K562 (cell line): Measurements from ENCODE around the gene BMAL2. TPM values are rescaled to one million over a fixed set of nuclear protein-coding genes. Genes with fewer than 3 reads are reported as not detected.

Source experiments
- ATAC-seq: fragments of 200-7000 bp; cut with Tn5 transposase; 3 replicates; pipeline ENCODE4 v1.9.1; 2020; ENCODE audit warnings: moderate library complexity
- BruUV-seq: library from RNA; stranded (reverse); fragments of 400-500 nt; replicated peaks from 2 replicates; lab custom pipeline; 2021; lab: Mats Ljungman, UMichigan
- CTCF ChIA-PET: fragments of 300-600 bp; formaldehyde crosslinking; extraction: SDS; loops from one replicate; lab custom pipeline; 2021; ENCODE audit warnings: low intra/inter-chr PET ratio; lab: Yijun Ruan, JAX
- POLR2A ChIA-PET: fragments of 300-600, 350-650 bp; sonication (Branson Sonifier 250); formaldehyde crosslinking; extraction: SDS; loops from one replicate; lab custom pipeline; 2021; ENCODE audit warnings: antibody characterized with exemption, inconsistent platforms; lab: Yijun Ruan, JAX
- DNase-seq, 4 experiments: peaks; one replicate each; pipeline versions ENCODE4 v3.0.0 to v3.0.0-alpha.2; 2011 to 2018; ENCODE audit warnings: low spot score in 3 of 4, mixed read lengths in 3 of 4; ENCODE audit errors: extremely low read depth in 1 of 4
- FAIRE-seq: peaks from 2 replicates; lab custom pipeline; 2011; peaks lifted over from hg19 to GRCh38; lab: Jason Lieb, UNC
- H2AFZ ChIP-seq: 2 replicates; pipeline ENCODE4 v1.6.0; 2011; ENCODE audit warnings: low read depth, low read length, control low read depth, inconsistent platforms
- H3K27ac ChIP-seq: fragments of 200-600 bp; 3 replicates; pipeline ENCODE4 v1.8.0; 2011; ENCODE audit warnings: low read depth, mild to moderate bottlenecking, control low read depth, inconsistent platforms, low read length, moderate library complexity, mixed read lengths; ENCODE audit errors: extremely low read depth
- H3K27me3 ChIP-seq, 2 experiments: fragments of 300-600 bp in 1 of 2; 2 replicates in 1 of 2; 3 replicates in 1 of 2; pipeline versions ENCODE4 v1.6.0 to v1.8.0; 2011; ENCODE audit warnings: inconsistent platforms in 2 of 2, low read length in 2 of 2, mild to moderate bottlenecking in 1 of 2, mixed read lengths in 1 of 2, moderate library complexity in 1 of 2; ENCODE audit not compliant: control insufficient read depth in 2 of 2, insufficient read depth in 2 of 2
- H3K36me3 ChIP-seq: fragments of 300-600 bp; 3 replicates; pipeline ENCODE4 v1.8.0; 2011; ENCODE audit warnings: mild to moderate bottlenecking, low read length, inconsistent platforms; ENCODE audit not compliant: control insufficient read depth, insufficient read depth
- H3K4me1 ChIP-seq, 2 experiments: fragments of 200-600 bp in 1 of 2; replicated peaks in 1 of 2; 2 replicates in 1 of 2; 3 replicates in 1 of 2; pipeline versions ENCODE4 v1.5.1 to v1.8.0; 2011; ENCODE audit warnings: inconsistent platforms in 2 of 2, low read length in 2 of 2, mild to moderate bottlenecking in 1 of 2, mixed read lengths in 1 of 2, moderate library complexity in 1 of 2; ENCODE audit not compliant: control insufficient read depth in 2 of 2, insufficient read depth in 2 of 2
- H3K4me2 ChIP-seq: 2 replicates; pipeline ENCODE4 v1.6.1; 2011; ENCODE audit warnings: low read length, control low read depth, inconsistent platforms, mixed read lengths; ENCODE audit not compliant: insufficient read depth
- H3K4me3 ChIP-seq: fragments of 200-600 bp; sonication (generic), shearing (Covaris generic); 2 replicates; pipeline ENCODE4 v1.5.1; 2016; ENCODE audit warnings: control low read depth, inconsistent platforms
- H3K79me2 ChIP-seq: fragments of 200-600 bp; 3 replicates; pipeline ENCODE4 v1.8.0; 2011; ENCODE audit warnings: low read length, inconsistent platforms; ENCODE audit not compliant: control insufficient read depth, insufficient read depth
- H3K9ac ChIP-seq, 2 experiments: 2 replicates each; pipeline versions ENCODE4 v1.6.0 to v1.6.1; 2011; ENCODE audit warnings: low read depth in 2 of 2, low read length in 2 of 2, control low read depth in 1 of 2, inconsistent platforms in 1 of 2, mild to moderate bottlenecking in 1 of 2, mixed read lengths in 1 of 2; ENCODE audit not compliant: insufficient read depth in 1 of 2
- H3K9me1 ChIP-seq: one replicate; pipeline ENCODE4 v1.6.0; 2011; ENCODE audit warnings: inconsistent platforms, mild to moderate bottlenecking, low read length, moderate library complexity; ENCODE audit not compliant: control insufficient read depth, insufficient read depth
- H3K9me3 ChIP-seq: replicated peaks from 2 replicates; pipeline ENCODE4 v1.5.1; 2011; ENCODE audit warnings: low read depth, low read length, inconsistent platforms; ENCODE audit not compliant: control insufficient read depth, insufficient read depth
- H4K20me1 ChIP-seq: replicated peaks from 2 replicates; pipeline ENCODE4 v1.6.1; 2011; ENCODE audit warnings: low read length, inconsistent platforms, mixed read lengths; ENCODE audit not compliant: control insufficient read depth, insufficient read depth
- BACH1 ChIP-seq: fragments of 200-800 bp; sonication (Bioruptor generic); IDR thresholded peaks from 2 replicates; pipeline ENCODE4 v1.6.1; 2016; ENCODE audit warnings: missing genetic modification characterization, missing compliant biosample characterization
- ELK1 ChIP-seq: sonication (generic); formaldehyde crosslinking; IDR thresholded peaks from 2 replicates; pipeline ENCODE4 v1.8.1; 2022; ENCODE audit warnings: missing genetic modification reagents
- NBN ChIP-seq: fragments of 450-650 bp; IDR thresholded peaks from 2 replicates; pipeline ENCODE4 v1.6.1; 2016; ENCODE audit warnings: low read depth, mild to moderate bottlenecking
- NFE2 ChIP-seq: IDR thresholded peaks from 2 replicates; pipeline ENCODE4 v1.6.1; 2014; ENCODE audit warnings: antibody characterized with exemption, low read depth
- NR4A1 ChIP-seq, 2 experiments: fragments of 250-450 bp in 1 of 2; fragments of 450-650 bp in 1 of 2; sonication (Bioruptor Pico) in 1 of 2; IDR thresholded peaks; 2 replicates each; pipeline versions ENCODE4 v1.4.0 to v1.6.1; 2016 to 2020; ENCODE audit warnings: mild to moderate bottlenecking in 2 of 2, missing compliant biosample characterization in 1 of 2, missing genetic modification characterization in 1 of 2, moderate library complexity in 1 of 2
- POLR2B ChIP-seq: fragments of 450-650 bp; IDR thresholded peaks from 2 replicates; pipeline ENCODE4 v1.6.1; 2018; ENCODE audit warnings: low read depth; ENCODE audit not compliant: partially characterized antibody
- POLR2H ChIP-seq: IDR thresholded peaks from 2 replicates; pipeline ENCODE4 v1.6.1; 2016; ENCODE audit warnings: missing genetic modification characterization, low read depth, mild to moderate bottlenecking, control low read depth, missing compliant biosample characterization, moderate library complexity
- RBM15 ChIP-seq: fragments of 200-400 bp; formaldehyde crosslinking; IDR thresholded peaks from 2 replicates; pipeline ENCODE4 v1.6.1; 2018; ENCODE audit warnings: mild to moderate bottlenecking, low read length, moderate library complexity; ENCODE audit not compliant: insufficient read depth
- SIRT6 ChIP-seq: IDR thresholded peaks from one replicate; pipeline ENCODE4 v1.6.1; 2012; ENCODE audit warnings: low read depth, mild to moderate bottlenecking, control low read depth, inconsistent platforms, low read length, moderate library complexity
- TEAD1 ChIP-seq, 2 experiments: fragments of 450-650 bp in 1 of 2; sonication (generic) in 1 of 2; formaldehyde crosslinking; IDR thresholded peaks; 2 replicates each; pipeline versions ENCODE4 v1.4.0 to v1.8.0; 2020 to 2022; ENCODE audit warnings: mild to moderate bottlenecking in 2 of 2, missing genetic modification reagents in 1 of 2
- THAP12 ChIP-seq: fragments of 250-450 bp; sonication (Bioruptor Pico); IDR thresholded peaks from 2 replicates; pipeline ENCODE4 v1.9.0; 2021; ENCODE audit warnings: mild to moderate bottlenecking, inconsistent platforms
- TRIM25 ChIP-seq: fragments of 450-650 bp; IDR thresholded peaks from 2 replicates; pipeline ENCODE4 v1.7.0; 2016; ENCODE audit warnings: borderline replicate concordance
- ZBTB7A ChIP-seq: IDR thresholded peaks from 2 replicates; pipeline ENCODE4 v1.6.1; 2011; ENCODE audit warnings: low read depth, mild to moderate bottlenecking, low read length, moderate library complexity, borderline replicate concordance; ENCODE audit not compliant: control insufficient read depth
- ZNF232 ChIP-seq: sonication (generic); formaldehyde crosslinking; IDR thresholded peaks from 2 replicates; pipeline ENCODE4 v1.8.0; 2022; ENCODE audit warnings: mild to moderate bottlenecking, missing genetic modification reagents
- WGBS: fragments of 100-300 bp; shearing (Covaris generic); methylation state at CpG from one replicate; pipeline ENCODE4 v1.1.6; 2016; ENCODE audit warnings: low coverage, mixed read lengths; ENCODE audit not compliant: insufficient coverage; ENCODE audit errors: missing lambda C conversion rate; 5-methylcytosine and 5-hydroxymethylcytosine counted together
- in situ Hi-C: fragments of 300-500 bp; cut with MboI; formaldehyde crosslinking; loops from 4 replicates; pipeline ENCODE4 v1.15.0; 2018; ENCODE audit warnings: inconsistent platforms, mixed read lengths
- intact Hi-C: fragments of 100-400 bp; cut with micrococcal nuclease; formaldehyde crosslinking; loops from 2 replicates; pipeline ENCODE4 v1.14.2; 2022
- polyA plus RNA-seq, 8 experiments: library from polyadenylated mRNA; depleted of rRNA in 4 of 8; stranded (reverse) in 5 of 8; unstranded in 3 of 8; fragments of >200 nt; fragmentation: Nextera tagmentation in 2 of 8; fragmentation: Illumina TruSeq in 1 of 8; extraction: Ambion mirVana in 2 of 8; extraction: Trizol in 1 of 8; gene quantifications; 2 replicates each; pipeline versions ENCODE4 v1.2.1 to v1.2.3, GENCODE V29; 2011 to 2014; ENCODE audit warnings: inconsistent platforms in 1 of 8, missing spikeins in 1 of 8
- total RNA-seq, 7 experiments: library from RNA; depleted of rRNA in 6 of 7; stranded (reverse); fragments of >200 nt in 6 of 7; fragmentation: Illumina TruSeq in 2 of 7; extraction: Trizol in 2 of 7; gene quantifications; 2 replicates each; pipeline versions ENCODE4 v1.2.1 to v1.2.3, GENCODE V29; 2011 to 2021; ENCODE audit warnings: low replicate concordance in 1 of 7

The BMAL2 gene
- total and polyA plus RNA-seq, 9 of the 15 experiments (the other 6 are each of a cell fraction or from before 2014, with no cell fraction given), result 0.01 to 1.1 (median 0.50) TPM

GRCh38 chr12:27351476-27351875 lies 18.8 kb downstream of the BMAL2 start:
- no peaks in the 10 kb centered on the region for H3K9me3 ChIP-seq
- no peak overlapping the region for H3K4me3 ChIP-seq
- BruUV-seq, result no TSS peak
- POLR2A ChIA-PET, result interaction anchor here (1.1 kb wide), 1 partner anchor 30 kb away, joined by 3 read pairs; no protein-coding TSS in a partner anchor
- H3K27me3 ChIP-seq, result peaks cover 0 to 5% of the 10 kb centered on the region in 2 experiments; a peak in 1 of 5 replicates
- H4K20me1 ChIP-seq, result no peaks in the 10 kb centered on the region
- H3K27ac ChIP-seq, result no peak overlapping the region
- TF ChIP-seq ELK1 (CRISPR knock-in tag) (no peak), THAP12 (CRISPR knock-in tag) (no peak), TEAD1 (CRISPR knock-in tag; IDR thresholded peaks at IDR 0.05) (no peak), POLR2H (no peak), SIRT6 (no peak), NR4A1 (CRISPR knock-in tag; IDR thresholded peaks at IDR 0.05) (no peak), NR4A1 (tag; IDR thresholded peaks at IDR 0.05) (no peak), NFE2 (no peak), POLR2B (no peak), BACH1 (no peak), RBM15 (no peak), TRIM25 (no peak), NBN (no peak), ZBTB7A (no peak), ZNF232 (CRISPR knock-in tag) (no peak)
- TF ChIP-seq, all 486 proteins: peak for 0
- H3K9me1 ChIP-seq, result no peaks in the 10 kb centered on the region
- no peak overlapping the region for H3K9ac ChIP-seq
- H3K79me2 ChIP-seq, result no peaks in the 10 kb centered on the region
- intact Hi-C loops, result no loop called here
- no peak overlapping the region for H3K4me2 ChIP-seq
- FAIRE-seq, result no peak
- no peak for DNase-seq
- H3K4me1 ChIP-seq, result no peaks in the 10 kb centered on the region
- CTCF ChIA-PET, result no interaction called here
- in situ Hi-C loops, result no loop called here
- no peaks in the 10 kb centered on the region for H3K36me3 ChIP-seq
- no peak overlapping the region for H2AFZ ChIP-seq
- 9% methylated on average over 7 of the region's 7 CpGs for WGBS
- ATAC-seq, result no peak
